CD4-positive, CD25-positive, alpha-beta regulatory T cell (primary cell): ENCODE results near the gene MAGEA3. TPM values are rescaled to one million over a fixed set of nuclear protein-coding genes. Genes with fewer than 3 reads are reported as not detected.
"Not testable (repeated sequence)": the region's sequence is repeated elsewhere in the genome, so short reads cannot be mapped to it uniquely, and the experiment has no call there.

ENCODE experiments used
- ATAC-seq, 2 donors: fragments of 150-1000 bp; cut with Tn5 transposase; one replicate each; pipeline ENCODE4 v1.10.0; 2021; ENCODE audit warnings: low read depth in 2 of 2, moderate number of reproducible peaks in 2 of 2, moderate library complexity in 1 of 2
- DNase-seq, 3 donors: peaks; one replicate each; pipeline versions ENCODE4 v3.0.0 to v3.0.0-alpha.2; 2012 to 2022; ENCODE audit warnings: mixed read lengths in 1 of 3
- H3K27ac ChIP-seq: one replicate; pipeline ENCODE4 v1.7.0; 2013; ENCODE audit warnings: mild to moderate bottlenecking, low read length; ENCODE audit not compliant: insufficient read depth, poor library complexity, severe bottlenecking
- H3K27me3 ChIP-seq: one replicate; pipeline ENCODE4 v1.7.0; 2013; ENCODE audit warnings: low read length; ENCODE audit not compliant: control insufficient read depth, insufficient read depth
- H3K36me3 ChIP-seq: one replicate; pipeline ENCODE4 v1.7.0; 2013; ENCODE audit warnings: mild to moderate bottlenecking, low read length, moderate library complexity; ENCODE audit not compliant: control insufficient read depth, insufficient read depth
- H3K4me1 ChIP-seq: 2 replicates; pipeline ENCODE4 v1.7.0; 2013; ENCODE audit warnings: mild to moderate bottlenecking, low read length; ENCODE audit not compliant: insufficient read depth, control insufficient read depth, poor library complexity, severe bottlenecking
- H3K4me3 ChIP-seq: one replicate; pipeline ENCODE4 v1.7.0; 2013; ENCODE audit warnings: low read depth, mild to moderate bottlenecking, low read length, moderate library complexity
- H3K9me3 ChIP-seq, 2 experiments: 1 replicate in 1 of 2; 2 replicates in 1 of 2; pipeline ENCODE4 v1.7.0; 2013; ENCODE audit warnings: low read length in 2 of 2, mild to moderate bottlenecking in 1 of 2, moderate library complexity in 1 of 2; ENCODE audit not compliant: control insufficient read depth in 2 of 2
- H3K27ac Mint-ChIP-seq, 3 donors: one replicate each; pipeline ENCODE4 v1.8.0; 2020 to 2022; ENCODE audit warnings: mild to moderate bottlenecking in 3 of 3, mixed read lengths in 3 of 3, moderate library complexity in 2 of 3
- H3K27me3 Mint-ChIP-seq: one replicate; pipeline ENCODE4 v1.8.0; 2022; ENCODE audit warnings: mild to moderate bottlenecking, mixed read lengths
- H3K36me3 Mint-ChIP-seq: one replicate; pipeline ENCODE4 v1.8.0; 2020; ENCODE audit warnings: mixed read lengths
- H3K4me1 Mint-ChIP-seq, 4 donors: one replicate each; pipeline ENCODE4 v1.8.0; 2020 to 2022; ENCODE audit warnings: mixed read lengths in 4 of 4, mild to moderate bottlenecking in 1 of 4
- H3K4me3 Mint-ChIP-seq, 4 donors: one replicate each; pipeline ENCODE4 v1.8.0; 2020 to 2022; ENCODE audit warnings: mild to moderate bottlenecking in 4 of 4, mixed read lengths in 4 of 4, moderate library complexity in 3 of 4
- H3K9me3 Mint-ChIP-seq, 7 donors: one replicate each; pipeline ENCODE4 v1.8.0; 2020 to 2022; ENCODE audit warnings: mixed read lengths in 7 of 7, mild to moderate bottlenecking in 3 of 7, moderate library complexity in 2 of 7
- polyA plus RNA-seq, 4 donors: library from polyadenylated mRNA; unstranded; fragments of 300-500 nt; fragmentation: Illumina TruSeq; gene quantifications; one replicate each; pipeline ENCODE4 v1.2.3, GENCODE V29; 2021
- total RNA-seq: library from RNA; stranded (reverse); gene quantifications from one replicate; pipeline ENCODE4 v1.2.3, GENCODE V29; 2022

The MAGEA3 gene
- total RNA-seq (not detected), polyA plus RNA-seq (not detected)

- not testable (repeated sequence) for H3K4me3 ChIP-seq, H3K27ac ChIP-seq, H3K4me3 Mint-ChIP-seq, H3K4me1 Mint-ChIP-seq, H3K4me1 ChIP-seq, H3K27ac Mint-ChIP-seq, H3K9me3 Mint-ChIP-seq, H3K27me3 ChIP-seq, DNase-seq, H3K36me3 Mint-ChIP-seq, ATAC-seq, H3K27me3 Mint-ChIP-seq, H3K36me3 ChIP-seq, H3K9me3 ChIP-seq
Observed at GRCh38 chrX:152697952-152698931, at the start of gene MAGEA3. TSS of gene MAGEA3 (plus strand) at chrX:152698794. CDS start at chrX:152700833, 2,039 bp downstream.

DNA sequence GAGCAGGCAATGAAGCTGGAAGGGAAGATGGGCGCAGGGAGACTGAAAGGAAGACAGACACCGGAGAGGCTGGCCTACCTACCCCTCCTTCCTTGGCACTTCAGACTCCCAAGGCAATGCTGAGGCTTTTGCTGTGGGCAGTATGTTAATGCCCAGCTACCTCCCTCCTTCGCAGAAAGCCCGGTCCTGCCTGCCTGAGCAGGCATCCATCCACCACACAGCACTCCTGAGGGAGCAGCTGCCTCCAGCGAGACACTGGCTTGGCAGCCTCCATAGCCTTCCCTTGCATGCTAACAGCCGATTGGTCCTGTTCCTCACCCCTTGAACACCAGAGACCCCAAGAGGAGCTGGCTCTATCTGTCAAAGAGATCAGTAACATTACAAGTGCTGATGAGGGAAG lies 46.5 kb upstream of the MAGEA3 start:
- no peak for ATAC-seq
- peaks cover 0 to 3% (median 0%) of the 10 kb centered on the region in 7 donors for H3K9me3 Mint-ChIP-seq
- Histone ChIP-seq H3K4me3 (no peak overlapping the region), H3K27ac (no peak overlapping the region), H3K9me3 (no peaks in the 10 kb centered on the region), H3K4me1 (no peaks in the 10 kb centered on the region), H3K27me3 (no peaks in the 10 kb centered on the region), H3K36me3 (no peaks in the 10 kb centered on the region)
- H3K4me1 Mint-ChIP-seq: no peaks in the 10 kb centered on the region
- DNase-seq: no peak
- H3K4me3 Mint-ChIP-seq: no peak overlapping the region
- no peaks in the 10 kb centered on the region for H3K27me3 Mint-ChIP-seq
- H3K36me3 Mint-ChIP-seq: no peaks in the 10 kb centered on the region
- no peak overlapping the region for H3K27ac Mint-ChIP-seq

DNA sequence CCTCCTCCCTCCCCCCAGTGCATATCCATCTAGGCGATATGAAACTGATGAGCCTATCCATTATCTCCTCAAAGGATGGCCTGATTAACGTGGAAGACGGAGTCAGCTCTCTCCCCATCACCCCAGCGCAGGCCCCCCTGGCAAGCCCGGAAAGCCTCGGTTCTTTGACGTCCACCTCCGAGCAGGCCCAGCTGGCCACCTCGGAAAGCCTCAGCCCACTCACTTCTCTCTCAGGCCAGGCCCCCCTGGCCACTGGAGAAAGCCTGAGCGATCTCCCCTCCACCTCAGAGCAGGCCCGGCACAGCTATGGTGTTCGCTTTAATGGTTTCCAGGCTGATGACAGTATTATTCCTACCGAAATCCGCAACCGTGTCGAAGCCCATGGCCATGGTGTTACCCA lies 46.1 kb upstream of the MAGEA3 start:
- ATAC-seq: no peak
- no peaks in the 10 kb centered on the region for H3K4me1 ChIP-seq

DNA sequence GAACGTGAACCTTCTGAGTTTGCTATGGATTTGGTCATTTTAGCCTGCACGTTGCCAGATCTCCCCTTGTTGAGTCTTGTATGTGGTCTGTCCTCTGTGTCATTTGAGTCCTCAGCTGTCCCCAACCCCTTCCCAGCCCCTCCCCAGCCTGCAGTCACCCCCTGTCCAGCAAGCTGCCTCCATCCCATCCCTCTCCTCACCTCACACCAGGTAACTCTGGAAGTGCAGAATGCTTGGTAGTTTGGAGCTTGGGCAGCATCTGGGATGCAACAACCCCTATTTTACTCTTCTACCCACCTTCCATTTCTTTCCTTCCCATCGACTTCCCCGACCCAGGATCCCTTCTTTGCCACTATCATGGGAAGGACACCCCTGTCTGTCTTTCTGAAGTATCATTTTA lies 42.5 kb upstream of the MAGEA3 start:
- Mint-ChIP-seq H3K9me3 (peaks cover 0 to 2% (median 0%) of the 10 kb centered on the region in 7 donors), H3K4me1 (no peaks in the 10 kb centered on the region)
- no peak for DNase-seq

More for the DNA sequence above, 46.1 kb upstream of the MAGEA3 start:
- Mint-ChIP-seq H3K4me3 (no peak overlapping the region), H3K36me3 (no peaks in the 10 kb centered on the region), H3K4me1 (no peaks in the 10 kb centered on the region), H3K27ac (no peak overlapping the region), H3K9me3 (peaks cover 0 to 3% (median 0%) of the 10 kb centered on the region in 7 donors), H3K27me3 (no peaks in the 10 kb centered on the region)
- Histone ChIP-seq H3K4me3 (no peak overlapping the region), H3K9me3 (no peaks in the 10 kb centered on the region), H3K36me3 (no peaks in the 10 kb centered on the region), H3K27me3 (no peaks in the 10 kb centered on the region), H3K27ac (no peak overlapping the region)
- no peak for DNase-seq

DNA sequence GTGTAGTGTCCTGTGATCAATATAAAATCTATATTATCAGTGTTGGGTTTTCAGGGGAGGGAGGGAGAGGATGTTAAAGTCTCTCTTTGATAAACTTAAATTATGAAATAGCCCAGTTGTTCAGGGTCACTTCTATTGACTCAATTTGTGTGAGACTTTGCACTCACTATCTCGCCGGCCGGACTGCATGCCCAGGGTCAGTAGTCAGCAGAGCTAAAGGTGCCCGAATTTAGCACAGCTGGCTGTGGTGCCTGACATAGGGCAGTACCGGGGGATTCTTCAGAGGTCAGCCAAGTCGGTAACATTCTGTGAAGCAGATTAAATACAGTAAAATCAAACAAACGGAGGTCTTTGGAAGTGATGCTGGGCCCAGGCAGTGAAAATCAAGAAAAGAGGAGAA lies 41.7 kb upstream of the MAGEA3 start:
- Histone ChIP-seq H3K4me1 (no peaks in the 10 kb centered on the region), H3K36me3 (no peaks in the 10 kb centered on the region), H3K27ac (no peak overlapping the region), H3K9me3 (no peaks in the 10 kb centered on the region), H3K27me3 (no peaks in the 10 kb centered on the region), H3K4me3 (no peak overlapping the region)
- Mint-ChIP-seq H3K9me3 (peaks cover 0 to 3% (median 0%) of the 10 kb centered on the region in 7 donors), H3K36me3 (no peaks in the 10 kb centered on the region), H3K27ac (no peak overlapping the region), H3K4me1 (no peaks in the 10 kb centered on the region), H3K4me3 (no peak overlapping the region), H3K27me3 (no peaks in the 10 kb centered on the region)
- DNase-seq (no peak), ATAC-seq (no peak)

More for the DNA sequence above, 42.5 kb upstream of the MAGEA3 start:
- Histone ChIP-seq H3K27me3 (no peaks in the 10 kb centered on the region), H3K27ac (no peak overlapping the region), H3K9me3 (no peaks in the 10 kb centered on the region), H3K4me3 (no peak overlapping the region), H3K36me3 (no peaks in the 10 kb centered on the region), H3K4me1 (no peaks in the 10 kb centered on the region)
- Mint-ChIP-seq H3K4me3 (no peak overlapping the region), H3K27ac (no peak overlapping the region), H3K36me3 (no peaks in the 10 kb centered on the region), H3K27me3 (no peaks in the 10 kb centered on the region)
- ATAC-seq: no peak

DNA sequence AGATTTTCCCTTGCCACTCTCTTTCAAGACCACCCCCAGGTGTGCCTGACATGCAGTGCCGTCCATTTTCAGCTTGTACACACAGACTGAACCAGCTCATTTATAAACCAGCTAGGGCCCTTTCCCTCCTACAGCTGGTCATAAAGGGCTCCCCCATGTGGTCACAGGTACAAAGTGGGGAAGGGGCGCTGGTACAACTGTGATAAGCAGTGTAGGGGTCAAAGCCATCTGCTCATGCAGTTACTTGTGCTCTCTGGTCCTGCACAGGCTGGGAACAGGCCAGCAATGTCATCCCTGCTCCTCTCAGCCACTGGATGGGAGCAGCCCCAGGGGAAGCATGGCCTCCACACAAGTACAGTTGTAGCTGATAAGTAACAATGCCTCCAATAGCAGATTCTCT lies 40.3 kb upstream of the MAGEA3 start:
- no peak overlapping the region for H3K4me3 Mint-ChIP-seq
- Histone ChIP-seq H3K27me3 (no peaks in the 10 kb centered on the region), H3K4me1 (no peaks in the 10 kb centered on the region), H3K27ac (no peak overlapping the region), H3K4me3 (no peak overlapping the region), H3K9me3 (no peaks in the 10 kb centered on the region), H3K36me3 (no peaks in the 10 kb centered on the region)
- ATAC-seq: no peak
- H3K4me1 Mint-ChIP-seq: no peaks in the 10 kb centered on the region
- no peaks in the 10 kb centered on the region for H3K36me3 Mint-ChIP-seq
- peaks cover 0 to 3% (median 0%) of the 10 kb centered on the region in 7 donors for H3K9me3 Mint-ChIP-seq
- no peaks in the 10 kb centered on the region for H3K27me3 Mint-ChIP-seq
- no peak for DNase-seq
- H3K27ac Mint-ChIP-seq: no peak overlapping the region

- peaks cover 0 to 3% (median 0%) of the 10 kb centered on the region in 7 donors for H3K9me3 Mint-ChIP-seq
- H3K4me1 Mint-ChIP-seq: no peaks in the 10 kb centered on the region
- no peaks in the 10 kb centered on the region for H3K9me3 ChIP-seq
- no peak overlapping the region for H3K4me3 ChIP-seq
- no peaks in the 10 kb centered on the region for H3K27me3 ChIP-seq
- ATAC-seq (no peak), DNase-seq (no peak)
- no peaks in the 10 kb centered on the region for H3K36me3 ChIP-seq
- H3K4me3 Mint-ChIP-seq: no peak overlapping the region
- H3K4me1 ChIP-seq: no peaks in the 10 kb centered on the region
- no peak overlapping the region for H3K27ac ChIP-seq
- H3K36me3 Mint-ChIP-seq: no peaks in the 10 kb centered on the region
- no peak overlapping the region for H3K27ac Mint-ChIP-seq
- H3K27me3 Mint-ChIP-seq: no peaks in the 10 kb centered on the region
Observed at GRCh38 chrX:152663086-152663485, 35.5 kb upstream of the MAGEA3 start.

GRCh38 chrX:152674135-152674534 lies 24.5 kb upstream of the MAGEA3 start:
- Histone ChIP-seq H3K9me3 (no peaks in the 10 kb centered on the region), H3K27me3 (no peaks in the 10 kb centered on the region), H3K4me3 (no peak overlapping the region), H3K4me1 (no peaks in the 10 kb centered on the region), H3K27ac (no peak overlapping the region), H3K36me3 (no peaks in the 10 kb centered on the region)
- H3K9me3 Mint-ChIP-seq: peaks cover 0 to 2% (median 0%) of the 10 kb centered on the region in 7 donors
- H3K4me3 Mint-ChIP-seq: no peak overlapping the region
- H3K36me3 Mint-ChIP-seq: no peaks in the 10 kb centered on the region
- H3K4me1 Mint-ChIP-seq: no peaks in the 10 kb centered on the region
- peaks cover 4% of the 10 kb centered on the region for H3K27me3 Mint-ChIP-seq
- H3K27ac Mint-ChIP-seq: no peak overlapping the region
- no peak for ATAC-seq
- no peak for DNase-seq
